SK-N-MC (cell line): ENCODE measurements around the gene DERA.

Experiments used
- EZH2 ChIP-seq: fragments of 200-600 bp; sonication (generic); IDR thresholded peaks from one replicate; pipeline ENCODE4 v1.6.1; 2017; ENCODE audit warnings: antibody characterized with exemption
- FOXP2 ChIP-seq: optimal IDR thresholded peaks from 2 replicates; pipeline ENCODE3; 2011; ENCODE audit warnings: mild to moderate bottlenecking, moderate library complexity; ENCODE audit not compliant: insufficient read depth; ENCODE audit errors: extremely low read length, control extremely low read depth
- POLR2AphosphoS5 ChIP-seq: IDR thresholded peaks from 2 replicates; pipeline ENCODE4 v1.6.1; 2012; ENCODE audit warnings: mild to moderate bottlenecking, low read depth, low read length, borderline replicate concordance

GRCh38 chr12:16008421-16008824 lies 97.3 kb downstream of the DERA start:
- TF ChIP-seq EZH2: no peak
- TF ChIP-seq POLR2AphosphoS5: no peak
- no peak for TF ChIP-seq FOXP2
